AG04449 (cell line): ENCODE data around the gene C19orf85.

Source experiments
- CTCF ChIA-PET: fragments of 350-600 bp; formaldehyde crosslinking; extraction: SDS; loops from one replicate; lab custom pipeline; 2021; ENCODE audit warnings: antibody characterized with exemption; lab: Yijun Ruan, JAX
- POLR2A ChIA-PET: fragments of 400-600, 350-600 bp; formaldehyde crosslinking; extraction: SDS; loops from one replicate; lab custom pipeline; 2020; ENCODE audit warnings: antibody characterized with exemption, inconsistent platforms; lab: Yijun Ruan, JAX
- DNase-seq: peaks from one replicate; pipeline ENCODE4 v3.0.0-alpha.2; 2010; ENCODE audit warnings: low read depth, low spot score
- H3K4me3 ChIP-seq: 2 replicates; pipeline ENCODE4 v1.5.1; 2011; ENCODE audit warnings: low read depth, mild to moderate bottlenecking, control low read depth, low read length
- TF ChIP-seq, protein P1 (sequence below): IDR thresholded peaks from one replicate; pipeline ENCODE4 v1.5.1; 2011; ENCODE audit warnings: mild to moderate bottlenecking, moderate library complexity, low read length, control low read depth, inconsistent platforms; ENCODE audit not compliant: insufficient read depth; ENCODE audit errors: missing control alignments

The C19orf85 gene

DNA sequence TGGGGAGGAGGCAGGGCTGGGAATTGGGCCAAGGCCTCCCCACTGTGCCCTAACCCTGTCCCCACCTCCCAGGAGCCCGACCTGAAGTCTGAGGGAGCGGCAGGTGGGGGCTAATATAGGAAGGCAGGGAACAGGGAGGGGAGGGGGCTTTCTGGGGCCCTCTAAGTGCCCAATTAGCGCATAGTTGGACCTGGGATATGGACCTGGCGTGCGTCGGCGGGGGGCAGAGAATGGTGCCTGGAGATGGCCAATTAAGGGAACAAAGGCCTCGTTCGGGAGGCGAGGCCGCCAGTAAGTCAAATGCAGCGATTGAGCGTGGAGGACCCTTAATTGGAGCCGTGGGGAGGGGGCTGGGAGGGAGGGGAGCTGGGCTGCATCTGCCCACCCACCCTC, at the start of gene C19orf85:
TSS of gene C19orf85 (minus strand) at position 90 of the 393 bp plus-strand sequence. CDS start 197 bp downstream, outside the sequence.
- ChIA-PET POLR2A (no interaction called here), CTCF (no interaction called here)
- no peak within 1 kb of the TSS for H3K4me3 ChIP-seq
- DNase-seq: no peak
- TF ChIP-seq, protein P1, sequence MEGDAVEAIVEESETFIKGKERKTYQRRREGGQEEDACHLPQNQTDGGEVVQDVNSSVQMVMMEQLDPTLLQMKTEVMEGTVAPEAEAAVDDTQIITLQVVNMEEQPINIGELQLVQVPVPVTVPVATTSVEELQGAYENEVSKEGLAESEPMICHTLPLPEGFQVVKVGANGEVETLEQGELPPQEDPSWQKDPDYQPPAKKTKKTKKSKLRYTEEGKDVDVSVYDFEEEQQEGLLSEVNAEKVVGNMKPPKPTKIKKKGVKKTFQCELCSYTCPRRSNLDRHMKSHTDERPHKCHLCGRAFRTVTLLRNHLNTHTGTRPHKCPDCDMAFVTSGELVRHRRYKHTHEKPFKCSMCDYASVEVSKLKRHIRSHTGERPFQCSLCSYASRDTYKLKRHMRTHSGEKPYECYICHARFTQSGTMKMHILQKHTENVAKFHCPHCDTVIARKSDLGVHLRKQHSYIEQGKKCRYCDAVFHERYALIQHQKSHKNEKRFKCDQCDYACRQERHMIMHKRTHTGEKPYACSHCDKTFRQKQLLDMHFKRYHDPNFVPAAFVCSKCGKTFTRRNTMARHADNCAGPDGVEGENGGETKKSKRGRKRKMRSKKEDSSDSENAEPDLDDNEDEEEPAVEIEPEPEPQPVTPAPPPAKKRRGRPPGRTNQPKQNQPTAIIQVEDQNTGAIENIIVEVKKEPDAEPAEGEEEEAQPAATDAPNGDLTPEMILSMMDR: no peak

DNA sequence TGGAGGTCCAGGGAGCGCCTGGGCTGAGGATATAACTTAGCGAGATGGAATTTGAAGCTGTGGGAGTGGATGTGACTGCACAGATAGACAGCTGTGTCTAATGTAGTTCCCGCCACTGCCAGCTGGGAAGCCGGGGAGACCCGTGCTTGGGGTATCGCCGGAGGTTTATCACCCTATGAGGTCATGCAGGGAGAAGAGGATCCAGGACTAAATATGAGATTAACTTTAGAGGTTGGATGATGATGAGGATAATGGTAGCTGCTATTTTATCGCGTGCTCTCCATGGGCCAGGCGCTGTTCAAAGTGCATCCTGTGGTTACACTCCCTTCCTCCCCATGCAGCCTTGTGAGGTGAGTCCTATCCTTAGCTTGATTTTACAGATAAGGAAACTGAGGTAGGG, 43.6 kb upstream of the C19orf85 start:
- POLR2A ChIA-PET: interaction anchor here (0.7 kb wide), 1 partner anchor 9 kb away, joined by 3 read pairs; no protein-coding TSS in a partner anchor
- no peak overlapping the region for H3K4me3 ChIP-seq
- CTCF ChIA-PET: interaction anchor here (0.9 to 13.0 kb wide), 6 partner anchors 9 to 124 kb away, joined by 4 to 241 read pairs (median 8); partner anchors contain the start of gene ZNF865
- DNase-seq: no peak
- TF ChIP-seq, protein P1: no peak

DNA sequence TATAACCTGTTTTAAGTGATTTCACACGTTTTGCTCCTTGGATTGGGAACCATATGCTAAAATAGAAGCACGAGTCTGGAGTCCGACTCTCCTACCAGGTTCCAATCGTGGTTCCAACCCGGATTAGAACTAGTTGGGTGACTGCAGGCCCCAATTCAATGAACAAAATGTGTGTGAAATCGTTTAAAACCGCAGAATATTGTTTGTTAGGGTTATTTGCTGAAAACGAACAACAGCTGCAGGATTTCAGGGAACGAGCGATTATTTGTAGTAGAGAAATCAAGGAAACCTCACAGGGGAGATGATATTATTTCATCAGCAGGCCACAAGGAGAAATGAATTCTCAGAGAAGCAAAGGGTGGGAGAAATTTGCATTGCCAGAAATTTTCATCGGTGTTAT, 40.4 kb upstream of the C19orf85 start:
- no peak overlapping the region for H3K4me3 ChIP-seq
- CTCF ChIA-PET: interaction anchor here (0.8 to 13.0 kb wide), 31 partner anchors 9 to 391 kb away, joined by 3 to 241 read pairs (median 10); partner anchors contain the start of genes NAT14, SSC5D, TMEM238 and ZNF628
- POLR2A ChIA-PET: interaction anchor here (1.7 kb wide), 1 partner anchor 18 kb away, joined by 11 read pairs; no protein-coding TSS in a partner anchor
- DNase-seq: no peak
- TF ChIP-seq, protein P1: no peak

DNA sequence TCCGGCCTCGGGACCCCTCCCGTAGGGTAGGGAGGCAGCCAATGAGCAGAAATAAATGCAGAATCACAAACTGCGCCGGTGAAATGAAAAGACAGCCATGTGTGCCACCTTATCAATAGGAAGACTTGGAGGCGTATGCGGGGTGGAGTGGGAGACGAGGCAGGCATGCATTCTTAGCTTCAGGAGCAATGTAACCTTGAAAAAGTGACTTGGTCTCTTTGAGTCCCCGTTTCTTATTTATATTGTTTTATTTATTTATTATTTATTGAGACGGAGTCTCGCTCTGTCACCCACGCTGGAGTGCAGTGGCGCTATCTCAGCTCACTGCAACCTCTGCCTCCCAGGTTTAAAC, 39.7 kb upstream of the C19orf85 start:
- no peak for DNase-seq
- TF ChIP-seq, protein P1: no peak
- peak overlapping the region; percentile 63 for H3K4me3 ChIP-seq
- ChIA-PET POLR2A (interaction anchor here (0.6 to 1.7 kb wide), 10 partner anchors 11 to 386 kb away, joined by 3 to 11 read pairs (median 5); partner anchors contain the start of genes ISOC2, NAT14, PPP1R12C and UBE2S), CTCF (interaction anchor here (0.6 to 13.0 kb wide), 53 partner anchors 10 to 390 kb away, joined by 3 to 241 read pairs (median 5); partner anchors contain the start of genes DNAAF3, NAT14, SSC5D and TMEM238)

DNA sequence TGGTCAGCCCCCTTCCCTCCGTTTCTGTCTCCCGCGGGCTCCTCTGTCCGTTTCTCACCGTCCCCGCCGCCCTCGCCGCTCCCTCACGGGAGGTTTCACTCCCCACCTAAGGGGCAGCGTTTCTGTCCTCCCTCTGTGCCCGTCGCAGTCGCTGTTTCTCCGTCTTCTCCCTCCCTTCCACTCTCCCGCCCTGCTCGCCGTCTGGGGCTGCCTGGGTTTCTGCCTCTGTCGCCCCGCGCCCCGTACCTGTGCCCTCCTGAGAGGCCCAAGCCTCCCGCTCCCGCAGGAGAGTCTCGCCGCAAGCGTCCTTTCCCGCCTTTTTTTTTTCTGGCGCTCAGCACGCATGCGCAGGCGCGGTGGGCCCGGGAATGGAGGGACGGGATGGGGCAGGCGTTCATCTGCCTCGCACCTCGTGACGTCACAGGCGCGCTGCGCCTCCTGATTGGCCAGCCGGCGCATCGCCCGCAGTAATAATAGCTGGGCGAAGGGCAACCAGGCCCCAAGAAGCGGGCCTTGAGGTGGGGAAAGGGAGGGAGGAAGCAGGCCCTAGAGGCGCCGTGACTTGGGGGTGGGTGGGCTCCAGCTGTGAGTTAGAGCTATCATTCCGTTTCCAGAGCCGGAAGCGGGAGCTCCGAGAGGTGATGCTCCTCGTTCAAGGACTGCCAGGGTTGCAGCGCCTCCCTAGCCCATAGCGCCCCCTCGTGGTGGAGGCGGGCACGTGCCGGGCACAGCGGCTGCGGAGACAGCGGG, 39.1 kb upstream of the C19orf85 start:
- CTCF ChIA-PET: interaction anchor here (0.6 to 13.0 kb wide), 54 partner anchors 10 to 390 kb away, joined by 3 to 241 read pairs (median 5); partner anchors contain the start of genes DNAAF3, ISOC2, NAT14 and SSC5D
- peak overlapping the region; percentile 63 for H3K4me3 ChIP-seq
- POLR2A ChIA-PET: interaction anchor here (0.6 to 1.7 kb wide), 10 partner anchors 10 to 386 kb away, joined by 3 to 11 read pairs (median 5); partner anchors contain the start of genes ISOC2, NAT14, PPP1R12C and UBE2S
- TF ChIP-seq, protein P1: peak; percentile 99
- no peak for DNase-seq

DNA sequence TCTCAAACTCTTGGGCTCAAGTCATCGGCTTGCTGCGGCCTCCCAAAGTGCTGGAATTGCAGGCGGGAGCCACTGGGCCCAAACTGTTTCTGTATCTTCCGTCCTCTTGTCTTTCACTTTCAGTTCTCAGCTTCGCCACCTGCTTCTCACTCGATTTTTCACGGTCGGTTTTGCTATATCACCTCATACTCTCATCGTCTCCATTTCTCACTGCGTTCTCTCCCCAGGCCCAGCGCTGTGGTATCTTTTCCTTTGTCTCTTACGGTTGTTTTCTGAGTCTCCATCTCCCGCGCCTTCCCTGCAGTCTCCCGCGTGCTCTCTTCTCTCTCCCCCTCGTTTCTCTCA, 38.6 kb upstream of the C19orf85 start:
- TF ChIP-seq, protein P1: no peak
- ChIA-PET POLR2A (interaction anchor here (1.1 to 1.4 kb wide), 4 partner anchors 9 to 96 kb away, joined by 4 to 10 read pairs (median 8); partner anchors contain the start of gene UBE2S), CTCF (interaction anchor here (0.8 to 13.0 kb wide), 15 partner anchors 11 to 367 kb away, joined by 3 to 241 read pairs (median 15); partner anchors contain the start of genes NAT14, SSC5D, ZNF628 and ZNF784)
- H3K4me3 ChIP-seq: no peak overlapping the region
- no peak for DNase-seq
